Ishikawa (cell line): ENCODE results near the gene NUP50.

Experiments used
- CREB1 ChIP-seq: IDR thresholded peaks from 2 replicates; pipeline ENCODE4 v1.6.1; 2012; ENCODE audit warnings: low read depth
- RAD21 ChIP-seq: IDR thresholded peaks from 2 replicates; pipeline ENCODE4 v1.6.1; 2012; ENCODE audit warnings: low read depth
- TAF1 ChIP-seq: IDR thresholded peaks from 2 replicates; pipeline ENCODE4 v1.6.1; 2012; ENCODE audit warnings: low read depth, mild to moderate bottlenecking
- YY1 ChIP-seq: IDR thresholded peaks from 2 replicates; pipeline ENCODE4 v1.6.1; 2012; ENCODE audit warnings: low read depth

GRCh38 chr22:45223304-45224117 is 59.8 kb downstream of the NUP50 start:
- TF ChIP-seq RAD21: no peak
- no peak for TF ChIP-seq CREB1
- no peak for TF ChIP-seq TAF1
- no peak for TF ChIP-seq YY1
